ENCODE measurements around the gene HDAC4.

HDAC4 gene

DNA sequence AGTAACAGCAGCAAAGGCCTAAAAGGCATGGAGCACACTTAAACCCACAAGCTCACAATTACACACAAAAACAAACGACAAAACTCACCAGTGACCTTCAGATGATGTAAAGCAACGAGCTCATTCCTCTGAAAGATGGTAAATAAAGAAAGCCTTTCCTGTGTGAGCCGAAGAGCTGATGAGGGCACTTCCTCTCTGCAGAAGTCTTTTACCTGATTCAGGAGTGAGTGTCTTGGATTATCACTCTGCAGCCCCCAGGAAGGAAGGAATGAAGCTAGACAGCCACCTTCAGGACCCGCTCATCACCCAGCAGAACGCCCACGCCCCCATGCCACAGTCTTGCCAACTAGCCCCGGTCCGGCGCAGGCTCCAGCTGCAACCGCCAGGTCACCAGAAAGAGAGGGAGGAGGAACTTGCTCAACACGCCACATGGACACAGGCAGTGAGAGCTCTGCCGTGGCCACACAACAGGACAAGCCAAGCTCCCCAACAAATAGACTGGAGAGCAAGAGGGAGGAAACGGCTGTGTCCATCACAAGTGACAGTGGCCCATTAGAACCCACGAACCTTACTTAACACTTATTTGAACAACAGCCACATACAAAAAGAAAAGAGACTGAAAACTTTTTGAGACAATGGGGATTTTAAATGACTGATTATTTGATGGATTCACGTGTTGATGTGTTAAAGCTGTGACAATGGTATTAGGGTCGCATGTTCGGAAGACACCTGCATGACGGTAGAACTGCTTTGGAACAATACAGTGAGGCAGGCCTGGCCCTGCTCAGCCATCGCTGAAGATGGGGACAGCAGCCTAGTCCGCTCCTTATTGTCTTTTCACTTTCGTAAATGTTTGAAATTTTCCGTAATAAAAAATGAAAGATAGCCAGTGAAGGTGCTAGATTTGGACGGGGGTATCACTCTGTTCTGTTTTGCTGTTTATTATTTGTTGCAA is 127.3 kb downstream of the HDAC4 start:
- Histone ChIP-seq H3K4me1 (ENCODE audit: control insufficient read depth, insufficient read depth, low read length, poor library complexity, severe bottlenecking) (peaks cover 29% of the 10 kb centered on the region), H3K36me3 (ENCODE audit: control insufficient read depth, insufficient read depth, low read length) (no peaks in the 10 kb centered on the region), H3K27ac (ENCODE audit: insufficient read depth, low read length, poor library complexity, severe bottlenecking) (no peak overlapping the region), H3K27me3 (replicated peaks; ENCODE audit: control insufficient read depth, insufficient read depth, low read length, poor library complexity, severe bottlenecking) (no peaks in the 10 kb centered on the region), H3K4me3 (ENCODE audit: insufficient read depth, low read depth, low read length, poor library complexity, severe bottlenecking) (no peak overlapping the region), H3K9me3 (ENCODE audit: control insufficient read depth, low read length) (no peaks in the 10 kb centered on the region)
- DNase-seq = no peak

GRCh38 chr2:239272626-239273025 is 128.2 kb downstream of the HDAC4 start:
- Histone ChIP-seq H3K9me3 (ENCODE audit: control insufficient read depth, low read length) (no peaks in the 10 kb centered on the region), H3K4me1 (ENCODE audit: control insufficient read depth, insufficient read depth, low read length, poor library complexity, severe bottlenecking) (peaks cover 38% of the 10 kb centered on the region), H3K36me3 (ENCODE audit: control insufficient read depth, insufficient read depth, low read length) (no peaks in the 10 kb centered on the region), H3K27ac (ENCODE audit: insufficient read depth, low read length, poor library complexity, severe bottlenecking) (no peak overlapping the region), H3K27me3 (replicated peaks; ENCODE audit: control insufficient read depth, insufficient read depth, low read length, poor library complexity, severe bottlenecking) (no peaks in the 10 kb centered on the region), H3K4me3 (ENCODE audit: insufficient read depth, low read depth, low read length, poor library complexity, severe bottlenecking) (no peak overlapping the region)
- no peak for DNase-seq

GRCh38 chr2:239271882-239272281 is 128.9 kb downstream of the HDAC4 start:
- Histone ChIP-seq H3K36me3 (ENCODE audit: control insufficient read depth, insufficient read depth, low read length) (no peaks in the 10 kb centered on the region), H3K27ac (ENCODE audit: insufficient read depth, low read length, poor library complexity, severe bottlenecking) (no peak overlapping the region), H3K4me3 (ENCODE audit: insufficient read depth, low read depth, low read length, poor library complexity, severe bottlenecking) (no peak overlapping the region), H3K4me1 (ENCODE audit: control insufficient read depth, insufficient read depth, low read length, poor library complexity, severe bottlenecking) (peaks cover 45% of the 10 kb centered on the region), H3K9me3 (ENCODE audit: control insufficient read depth, low read length) (no peaks in the 10 kb centered on the region), H3K27me3 (replicated peaks; ENCODE audit: control insufficient read depth, insufficient read depth, low read length, poor library complexity, severe bottlenecking) (no peaks in the 10 kb centered on the region)
- no peak for DNase-seq

DNA sequence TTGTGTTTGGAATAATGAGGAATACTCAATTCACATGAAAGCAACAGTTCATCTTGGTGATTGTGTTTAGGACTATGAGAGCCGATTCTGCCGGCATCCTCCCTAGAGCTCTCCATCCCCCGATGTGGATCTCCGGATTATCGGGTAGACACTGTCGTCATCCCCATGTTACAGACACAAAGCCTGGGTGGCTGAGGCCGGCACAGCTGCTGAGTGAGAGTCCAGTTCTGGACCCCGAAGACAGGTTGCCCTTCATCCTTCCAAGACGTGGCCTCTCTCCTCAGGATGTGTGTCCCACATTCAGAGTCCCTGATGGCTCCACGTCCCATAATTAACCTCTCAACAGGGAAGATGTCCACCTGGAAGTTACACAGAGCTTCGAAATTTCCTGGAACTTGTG is 129.3 kb downstream of the HDAC4 start:
- Histone ChIP-seq H3K27me3 (replicated peaks; ENCODE audit: control insufficient read depth, insufficient read depth, low read length, poor library complexity, severe bottlenecking) (no peaks in the 10 kb centered on the region), H3K4me3 (ENCODE audit: insufficient read depth, low read depth, low read length, poor library complexity, severe bottlenecking) (no peak overlapping the region), H3K36me3 (ENCODE audit: control insufficient read depth, insufficient read depth, low read length) (no peaks in the 10 kb centered on the region), H3K27ac (ENCODE audit: insufficient read depth, low read length, poor library complexity, severe bottlenecking) (no peak overlapping the region), H3K4me1 (ENCODE audit: control insufficient read depth, insufficient read depth, low read length, poor library complexity, severe bottlenecking) (peaks cover 49% of the 10 kb centered on the region), H3K9me3 (ENCODE audit: control insufficient read depth, low read length) (no peaks in the 10 kb centered on the region)
- no peak for DNase-seq

- H3K9me3 ChIP-seq (ENCODE audit: control insufficient read depth, low read length) = no peaks in the 10 kb centered on the region
- no peaks in the 10 kb centered on the region for H3K36me3 ChIP-seq (ENCODE audit: control insufficient read depth, insufficient read depth, low read length)
- H3K4me3 ChIP-seq (ENCODE audit: insufficient read depth, low read depth, low read length, poor library complexity, severe bottlenecking) = no peak overlapping the region
- H3K27ac ChIP-seq (ENCODE audit: insufficient read depth, low read length, poor library complexity, severe bottlenecking) = no peak overlapping the region
- no peak for DNase-seq
- no peaks in the 10 kb centered on the region for H3K27me3 ChIP-seq (replicated peaks; ENCODE audit: control insufficient read depth, insufficient read depth, low read length, poor library complexity, severe bottlenecking)
- H3K4me1 ChIP-seq (ENCODE audit: control insufficient read depth, insufficient read depth, low read length, poor library complexity, severe bottlenecking) = peaks cover 54% of the 10 kb centered on the region
These were observed 130.9 kb downstream of the HDAC4 start for GRCh38 chr2:239269916-239270315.

DNA sequence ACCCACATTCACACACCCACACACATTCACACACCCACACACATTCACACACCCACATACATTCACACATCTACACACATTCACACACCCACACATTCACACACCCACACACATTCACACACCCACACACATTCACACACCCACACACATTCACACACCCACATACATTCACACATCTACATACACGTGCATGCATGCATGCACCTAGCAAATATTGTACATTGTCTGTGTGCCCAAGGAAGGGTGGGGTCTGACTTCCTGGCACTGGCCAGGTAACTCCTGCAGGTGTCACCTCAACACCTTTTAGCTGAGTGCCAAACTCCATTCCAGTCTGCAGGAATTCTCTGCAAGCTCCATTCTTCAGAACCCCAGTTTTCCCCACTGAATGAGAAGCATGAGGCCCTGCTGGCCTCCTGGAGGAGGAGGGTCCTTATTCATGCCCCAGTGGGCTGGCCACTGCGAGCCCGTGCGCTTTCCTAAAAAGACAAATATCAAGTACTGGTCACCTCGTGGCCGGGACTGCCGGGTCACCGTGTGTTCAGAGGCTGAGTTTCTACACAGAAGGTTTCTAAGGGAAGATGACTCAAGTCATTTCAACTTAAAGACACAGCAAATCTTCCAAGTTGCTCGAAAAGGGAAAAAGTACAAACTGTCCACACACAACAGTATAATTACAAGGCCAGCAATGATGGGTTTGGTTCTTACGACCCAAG is 131.5 kb downstream of the HDAC4 start:
- Histone ChIP-seq H3K27ac (ENCODE audit: insufficient read depth, low read length, poor library complexity, severe bottlenecking) (no peak overlapping the region), H3K36me3 (ENCODE audit: control insufficient read depth, insufficient read depth, low read length) (no peaks in the 10 kb centered on the region), H3K9me3 (ENCODE audit: control insufficient read depth, low read length) (no peaks in the 10 kb centered on the region), H3K4me1 (ENCODE audit: control insufficient read depth, insufficient read depth, low read length, poor library complexity, severe bottlenecking) (peaks cover 54% of the 10 kb centered on the region), H3K4me3 (ENCODE audit: insufficient read depth, low read depth, low read length, poor library complexity, severe bottlenecking) (no peak overlapping the region), H3K27me3 (replicated peaks; ENCODE audit: control insufficient read depth, insufficient read depth, low read length, poor library complexity, severe bottlenecking) (no peaks in the 10 kb centered on the region)
- no peak for DNase-seq

GRCh38 chr2:239268549-239268948 is 132.3 kb downstream of the HDAC4 start:
- Histone ChIP-seq H3K4me1 (ENCODE audit: control insufficient read depth, insufficient read depth, low read length, poor library complexity, severe bottlenecking) (peaks cover 61% of the 10 kb centered on the region), H3K9me3 (ENCODE audit: control insufficient read depth, low read length) (no peaks in the 10 kb centered on the region), H3K4me3 (ENCODE audit: insufficient read depth, low read depth, low read length, poor library complexity, severe bottlenecking) (no peak overlapping the region), H3K27ac (ENCODE audit: insufficient read depth, low read length, poor library complexity, severe bottlenecking) (no peak overlapping the region), H3K27me3 (replicated peaks; ENCODE audit: control insufficient read depth, insufficient read depth, low read length, poor library complexity, severe bottlenecking) (no peaks in the 10 kb centered on the region), H3K36me3 (ENCODE audit: control insufficient read depth, insufficient read depth, low read length) (no peaks in the 10 kb centered on the region)
- DNase-seq = no peak

DNA sequence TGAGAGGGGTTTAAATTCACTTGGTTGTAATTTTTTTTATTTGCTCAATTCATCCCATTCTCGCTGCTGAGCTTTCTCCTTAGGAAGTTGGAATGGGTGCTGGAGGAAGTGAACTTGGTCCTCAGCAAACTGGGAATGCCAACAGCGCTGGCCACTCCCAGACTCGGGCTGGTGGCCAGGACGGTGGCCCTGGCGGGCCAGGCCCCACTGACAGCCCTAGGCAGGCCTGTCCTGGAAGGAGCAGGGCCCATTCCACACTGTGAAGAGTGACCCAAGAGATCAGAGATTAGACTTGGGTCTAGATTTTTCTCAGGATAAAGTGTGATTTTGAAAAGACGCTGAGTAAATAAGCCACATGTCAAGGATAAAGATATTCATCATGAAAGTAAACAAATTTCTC is 132.7 kb downstream of the HDAC4 start:
- Histone ChIP-seq H3K4me1 (ENCODE audit: control insufficient read depth, insufficient read depth, low read length, poor library complexity, severe bottlenecking) (peaks cover 65% of the 10 kb centered on the region), H3K27me3 (replicated peaks; ENCODE audit: control insufficient read depth, insufficient read depth, low read length, poor library complexity, severe bottlenecking) (no peaks in the 10 kb centered on the region)
- DNase-seq = no peak

GRCh38 chr2:239267288-239267951 is 133.4 kb downstream of the HDAC4 start:
- Histone ChIP-seq H3K4me1 (ENCODE audit: control insufficient read depth, insufficient read depth, low read length, poor library complexity, severe bottlenecking) (peaks cover 69% of the 10 kb centered on the region), H3K27me3 (replicated peaks; ENCODE audit: control insufficient read depth, insufficient read depth, low read length, poor library complexity, severe bottlenecking) (no peaks in the 10 kb centered on the region), H3K9me3 (ENCODE audit: control insufficient read depth, low read length) (no peaks in the 10 kb centered on the region), H3K4me3 (ENCODE audit: insufficient read depth, low read depth, low read length, poor library complexity, severe bottlenecking) (peak overlapping the region; percentile 84), H3K36me3 (ENCODE audit: control insufficient read depth, insufficient read depth, low read length) (no peaks in the 10 kb centered on the region), H3K27ac (ENCODE audit: insufficient read depth, low read length, poor library complexity, severe bottlenecking) (peak overlapping the region; percentile 89)
- peak; percentile 87 to 90 (median 89) for DNase-seq

More for the DNA sequence above, 132.7 kb downstream of the HDAC4 start:
- H3K4me3 ChIP-seq (ENCODE audit: insufficient read depth, low read depth, low read length, poor library complexity, severe bottlenecking) = no peak overlapping the region
- no peaks in the 10 kb centered on the region for H3K9me3 ChIP-seq (ENCODE audit: control insufficient read depth, low read length)
- H3K27ac ChIP-seq (ENCODE audit: insufficient read depth, low read length, poor library complexity, severe bottlenecking) = peak overlapping the region; percentile 89
- H3K36me3 ChIP-seq (ENCODE audit: control insufficient read depth, insufficient read depth, low read length) = no peaks in the 10 kb centered on the region
